ENCODE measurements around the gene ZCCHC18.
A peak's percentile ranks its signal among the peaks of the same experiment; 100 is the strongest.

Gene ZCCHC18

GRCh38 chrX:104141087-104141760 lies 28.9 kb downstream of the ZCCHC18 start:
- no peak for DNase-seq
- no peaks in the 10 kb centered on the region for H3K27me3 ChIP-seq
- no peaks in the 10 kb centered on the region for H3K36me3 ChIP-seq
- H3K4me1 ChIP-seq: no peaks in the 10 kb centered on the region
- TF ChIP-seq CTCF (IDR thresholded peaks at IDR 0.05; ENCODE audit: low read depth, low read length): no peak
- no peaks in the 10 kb centered on the region for H3K9me3 ChIP-seq
- H3K4me3 ChIP-seq (ENCODE audit: low read depth, low read length): no peak overlapping the region

GRCh38 chrX:104151037-104151436 lies 38.7 kb downstream of the ZCCHC18 start:
- DNase-seq: no peak
- Histone ChIP-seq H3K4me3 (ENCODE audit: low read depth, low read length) (no peak overlapping the region), H3K4me1 (no peaks in the 10 kb centered on the region), H3K27me3 (no peaks in the 10 kb centered on the region), H3K36me3 (no peaks in the 10 kb centered on the region), H3K9me3 (no peaks in the 10 kb centered on the region)
- TF ChIP-seq CTCF (IDR thresholded peaks at IDR 0.05; ENCODE audit: low read depth, low read length): no peak

GRCh38 chrX:104156630-104157529 lies 44.6 kb downstream of the ZCCHC18 start, which contains the start of gene SLC25A53:
Gene SLC25A53, minus strand, starts transcription at chrX:104157009. Its CDS starts 51,752 bp downstream, at chrX:104105257.
- H3K4me3 ChIP-seq (ENCODE audit: low read depth, low read length): peak within 1 kb of the TSS; percentile 79
- no peaks in the 10 kb centered on the region for H3K36me3 ChIP-seq
- DNase-seq: peak; percentile 79
- no peaks in the 10 kb centered on the region for H3K9me3 ChIP-seq
- no peak for TF ChIP-seq CTCF (IDR thresholded peaks at IDR 0.05; ENCODE audit: low read depth, low read length)
- no peaks in the 10 kb centered on the region for H3K27me3 ChIP-seq
- no peaks in the 10 kb centered on the region for H3K4me1 ChIP-seq
